HS-27A (cell line): ENCODE results near the gene PGF.

ENCODE experiments used
- DNase-seq: peaks from one replicate; pipeline ENCODE4 v3.0.0-alpha.2; 2012; ENCODE audit warnings: low read depth, missing footprints

Gene PGF

GRCh38 chr14:74956280-74957072 is 1.1 kb upstream of the PGF start:
- DNase-seq, result no peak

DNA sequence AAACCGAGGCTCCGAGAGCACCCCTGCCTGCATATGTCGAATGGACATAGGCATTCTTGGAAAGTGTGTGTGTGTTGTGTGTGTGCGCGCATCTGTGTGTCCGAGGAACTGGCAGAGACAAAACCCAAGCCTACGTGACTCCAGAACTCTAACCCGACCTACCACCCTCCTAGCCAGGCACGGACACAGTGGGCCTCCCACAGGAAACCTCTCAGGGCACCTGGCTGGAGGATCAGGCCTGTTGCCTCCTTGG is 556 bp upstream of the PGF start:
- DNase-seq, result no peak

GRCh38 chr14:74954947-74955228 is 509 bp downstream of the PGF start:
- no peak for DNase-seq

GRCh38 chr14:74954232-74954946 is 1.0 kb downstream of the PGF start:
- DNase-seq, result no peak

DNA sequence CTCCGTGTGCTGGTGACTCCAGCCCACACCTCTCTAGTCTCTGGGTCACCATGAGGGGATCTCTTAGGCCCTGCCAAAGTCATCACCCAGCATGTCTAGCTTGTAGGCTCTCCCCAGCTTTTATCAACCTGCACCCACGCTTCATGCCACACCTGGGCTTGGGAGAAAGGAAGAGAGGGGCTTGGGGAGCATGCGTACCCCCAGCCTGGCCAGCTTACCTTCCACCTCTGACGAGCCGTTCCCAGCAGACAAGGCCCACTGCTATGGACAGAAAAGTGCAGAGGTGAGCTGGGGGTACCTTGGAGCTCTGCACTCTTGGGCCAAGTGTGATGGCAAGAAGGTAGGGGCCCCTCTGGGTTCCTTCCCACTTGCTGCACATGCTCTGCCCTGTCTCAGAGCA is 1.7 kb downstream of the PGF start:
- DNase-seq, result no peak

DNA sequence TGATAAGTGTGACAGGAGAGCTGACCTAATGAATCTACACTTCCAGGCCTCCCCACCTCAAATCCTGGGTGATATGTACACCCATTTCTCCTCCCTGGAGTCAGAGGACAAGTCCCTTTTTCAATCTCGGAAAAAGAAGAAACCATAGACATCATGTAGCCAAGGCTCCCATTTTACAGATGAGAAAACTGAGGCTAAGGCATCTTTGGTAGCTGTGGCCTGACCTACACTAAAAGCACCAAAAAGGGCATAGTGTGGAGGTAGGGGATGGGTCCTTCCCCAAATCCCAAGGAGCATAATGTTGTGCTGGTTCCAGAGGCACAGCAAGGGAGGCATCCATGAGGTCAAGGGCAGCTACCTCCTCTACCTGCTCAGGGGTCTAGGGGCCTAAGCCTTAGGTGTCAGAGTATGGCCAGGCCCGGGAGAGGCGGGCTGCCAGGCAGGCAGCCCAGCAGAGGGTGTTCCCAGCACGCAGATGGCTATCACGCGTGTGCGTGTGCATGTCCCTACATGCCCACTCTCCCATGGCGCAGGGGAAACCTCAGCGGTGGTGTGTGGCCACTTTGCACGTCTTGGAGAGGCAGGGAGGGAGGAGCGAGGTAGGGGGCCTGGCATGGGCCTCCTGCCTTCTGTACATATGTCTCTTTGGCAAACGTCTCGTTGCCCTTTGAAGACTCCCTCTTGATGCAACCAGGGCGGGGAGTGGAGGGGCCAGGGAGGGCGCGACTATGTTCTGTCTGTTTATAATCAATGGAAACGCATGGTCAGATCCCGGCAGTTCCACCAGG is 2.5 kb downstream of the PGF start:
- no peak for DNase-seq

- DNase-seq, result no peak
Measured at GRCh38 chr14:74952180-74952665, 3.2 kb downstream of the PGF start.

DNA sequence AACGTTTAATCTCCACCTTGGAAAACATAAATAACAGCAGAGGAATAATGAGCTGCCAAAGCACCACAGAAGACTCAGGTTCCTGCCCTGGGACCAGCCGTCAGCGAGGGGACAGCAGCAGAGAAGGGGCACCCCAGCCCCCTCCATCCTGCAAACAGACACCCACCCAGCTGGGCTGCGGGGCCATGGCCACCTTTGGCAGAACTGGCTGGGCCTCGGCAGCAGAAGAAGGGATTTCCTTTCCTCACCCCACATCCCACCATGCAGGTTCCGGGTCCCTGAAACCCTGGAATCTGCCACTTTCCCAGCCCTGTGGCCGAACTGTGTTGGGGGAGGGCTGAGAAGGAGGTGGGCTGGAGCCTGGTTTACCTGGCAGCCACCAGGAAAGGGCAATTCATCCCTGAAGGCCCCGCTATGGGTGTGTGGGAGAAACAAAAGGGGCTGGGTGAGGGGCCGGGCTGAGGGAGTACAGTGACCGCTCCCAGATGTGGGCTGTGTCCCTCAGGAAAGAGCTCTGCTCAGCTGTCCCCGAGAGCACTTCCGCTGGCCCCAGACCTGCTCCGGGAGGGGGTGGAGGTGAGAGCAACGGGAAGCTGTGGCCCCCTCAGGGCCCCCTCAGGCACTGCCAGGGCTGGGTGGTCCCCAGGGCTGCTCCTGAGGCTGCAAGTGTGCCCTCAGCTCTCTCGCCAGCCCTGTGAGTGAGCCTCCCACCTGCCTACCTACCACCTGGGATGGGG is 3.8 kb downstream of the PGF start:
- no peak for DNase-seq

GRCh38 chr14:74950795-74951442 is 4.5 kb downstream of the PGF start:
- no peak for DNase-seq

GRCh38 chr14:74949859-74950573 is 5.4 kb downstream of the PGF start:
- DNase-seq, result no peak

DNA sequence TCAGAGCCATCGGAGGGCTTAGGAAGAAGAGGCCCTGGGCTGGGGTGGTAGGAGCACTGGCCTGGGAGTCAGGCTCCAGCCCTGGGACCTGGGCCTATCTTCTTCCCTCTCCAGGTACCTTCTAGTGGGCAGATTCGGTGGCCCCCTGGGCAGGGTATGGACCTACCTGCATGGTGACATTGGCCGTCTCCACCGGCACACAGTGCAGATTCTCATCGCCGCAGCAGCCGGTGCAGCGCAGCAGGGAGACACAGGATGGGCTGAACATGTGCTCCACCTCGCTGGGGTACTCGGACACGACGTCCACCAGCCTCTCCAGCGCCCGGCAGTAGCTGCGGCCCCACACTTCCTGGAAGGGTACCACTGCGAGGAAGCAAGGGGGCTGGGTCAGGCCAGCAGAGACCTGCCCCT is 6.2 kb downstream of the PGF start:
- no peak for DNase-seq

- no peak for DNase-seq
Measured at GRCh38 chr14:74948228-74949175, 6.9 kb downstream of the PGF start.

- no peak for DNase-seq
Measured at GRCh38 chr14:74947353-74948227, 7.8 kb downstream of the PGF start.

- no peak for DNase-seq
Measured at GRCh38 chr14:74946659-74947281, 8.6 kb downstream of the PGF start.

- no peak for DNase-seq
Measured at GRCh38 chr14:74945852-74946658, 9.3 kb downstream of the PGF start.

DNA sequence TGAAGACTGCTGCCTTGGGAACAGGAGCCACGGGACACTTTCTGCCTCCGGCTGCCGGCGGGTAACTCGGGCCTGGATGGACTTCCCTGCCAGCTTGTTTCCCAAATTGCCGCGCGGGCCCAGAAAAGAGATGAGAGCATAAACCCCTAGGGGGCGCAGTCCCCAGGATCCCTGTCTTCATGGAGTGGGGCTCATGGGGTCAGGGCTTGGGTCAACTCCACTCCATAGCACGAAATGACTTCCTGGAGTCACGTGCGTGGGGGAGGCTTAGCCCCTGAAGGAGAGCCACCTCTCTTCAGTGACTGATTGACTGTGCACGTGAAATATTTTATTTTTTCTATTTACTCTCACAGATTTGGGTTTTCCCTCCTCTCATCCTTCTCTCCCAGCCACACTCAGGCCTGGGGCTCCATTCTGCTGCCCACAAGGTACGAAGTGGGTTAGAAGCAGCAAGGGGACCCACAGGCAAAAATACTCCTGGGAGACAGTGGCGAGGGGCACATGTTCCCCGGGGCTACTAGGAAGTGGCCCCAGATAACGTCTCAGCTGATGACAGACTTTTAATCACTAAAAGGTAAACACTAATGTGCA is 10.0 kb downstream of the PGF start:
- no peak for DNase-seq

DNA sequence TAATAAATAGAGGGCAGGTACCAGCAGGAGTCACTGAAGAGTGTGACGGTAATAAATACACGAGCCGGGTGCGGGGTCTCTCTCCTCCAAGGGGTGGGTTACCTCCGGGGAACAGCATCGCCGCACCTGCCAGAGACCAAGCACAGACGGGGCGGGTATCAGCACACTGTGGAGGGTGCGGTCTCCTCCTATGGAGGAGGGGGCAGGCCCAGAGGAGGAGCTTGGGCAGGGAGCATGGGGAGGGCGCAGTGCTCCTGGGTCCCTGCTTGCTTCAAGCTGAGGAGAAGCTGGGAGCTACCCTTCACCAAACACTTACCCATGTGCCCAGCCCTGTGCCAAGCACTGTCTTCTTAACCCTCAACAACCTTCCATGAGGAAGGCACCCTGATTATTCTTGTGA is 12.8 kb downstream of the PGF start:
- DNase-seq, result no peak
